HepG2 (cell line): ENCODE results near the gene NKX3-2.

Source experiments
- PRPF4 ChIP-seq: fragments of 200-400 bp; formaldehyde crosslinking; IDR thresholded peaks from 2 replicates; pipeline ENCODE4 v1.6.1; 2016; ENCODE audit warnings: low read length, low read depth; ENCODE audit not compliant: poor library complexity, severe bottlenecking
- TF ChIP-seq, protein P1 (sequence below): sonication (generic); formaldehyde crosslinking; IDR thresholded peaks from 2 replicates; pipeline ENCODE4 v1.8.1; 2022; ENCODE audit warnings: mild to moderate bottlenecking, missing genetic modification reagents

DNA sequence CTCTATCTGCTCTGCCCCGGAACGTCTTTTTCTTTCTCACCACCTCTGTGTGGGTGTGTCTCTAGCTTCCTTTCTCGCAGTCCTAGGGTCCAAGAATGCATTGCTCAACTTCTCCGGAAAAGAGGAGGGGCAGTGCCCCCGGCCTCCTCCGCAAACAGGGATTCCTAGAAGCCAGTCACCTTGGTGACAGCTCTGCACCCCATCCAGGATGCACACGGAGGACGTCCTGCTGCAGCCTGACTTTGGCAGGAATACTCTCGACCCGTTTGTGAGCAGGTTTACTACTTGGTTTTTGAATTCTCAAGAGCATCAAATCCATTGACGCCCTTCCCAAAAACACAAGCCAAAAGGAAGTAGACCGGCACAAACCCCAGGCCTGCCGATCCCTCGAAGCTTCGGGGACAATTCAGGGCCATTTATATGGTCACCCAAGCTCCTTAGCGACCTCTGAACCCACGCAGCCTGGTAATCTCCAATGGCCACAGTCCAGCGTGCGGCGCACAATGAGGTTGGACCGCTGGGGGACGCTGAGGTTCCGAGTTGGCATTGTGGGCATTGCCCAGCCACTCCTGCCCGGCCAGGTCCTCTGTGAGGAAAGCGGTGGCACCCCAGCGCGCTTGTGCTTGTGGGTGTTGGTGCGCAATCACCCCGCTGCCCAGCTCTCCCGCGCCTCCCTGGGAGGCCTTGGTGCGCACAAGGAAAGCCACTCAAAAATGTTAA lies 9.8 kb downstream of the NKX3-2 start:
- TF ChIP-seq, protein P1, sequence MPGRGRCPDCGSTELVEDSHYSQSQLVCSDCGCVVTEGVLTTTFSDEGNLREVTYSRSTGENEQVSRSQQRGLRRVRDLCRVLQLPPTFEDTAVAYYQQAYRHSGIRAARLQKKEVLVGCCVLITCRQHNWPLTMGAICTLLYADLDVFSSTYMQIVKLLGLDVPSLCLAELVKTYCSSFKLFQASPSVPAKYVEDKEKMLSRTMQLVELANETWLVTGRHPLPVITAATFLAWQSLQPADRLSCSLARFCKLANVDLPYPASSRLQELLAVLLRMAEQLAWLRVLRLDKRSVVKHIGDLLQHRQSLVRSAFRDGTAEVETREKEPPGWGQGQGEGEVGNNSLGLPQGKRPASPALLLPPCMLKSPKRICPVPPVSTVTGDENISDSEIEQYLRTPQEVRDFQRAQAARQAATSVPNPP: no peak
- no peak for TF ChIP-seq PRPF4
